HG03103 (cell line): ENCODE results near the gene HRK.
A peak's percentile ranks its signal among the peaks of the same experiment; 100 is the strongest.

ENCODE experiments used
- ATAC-seq: cut with Tn5 transposase; IDR thresholded peaks from one replicate; pipeline ENCODE4 v1.9.1; 2021; ENCODE audit warnings: low read depth; ENCODE audit not compliant: unreplicated experiment

HRK gene

DNA sequence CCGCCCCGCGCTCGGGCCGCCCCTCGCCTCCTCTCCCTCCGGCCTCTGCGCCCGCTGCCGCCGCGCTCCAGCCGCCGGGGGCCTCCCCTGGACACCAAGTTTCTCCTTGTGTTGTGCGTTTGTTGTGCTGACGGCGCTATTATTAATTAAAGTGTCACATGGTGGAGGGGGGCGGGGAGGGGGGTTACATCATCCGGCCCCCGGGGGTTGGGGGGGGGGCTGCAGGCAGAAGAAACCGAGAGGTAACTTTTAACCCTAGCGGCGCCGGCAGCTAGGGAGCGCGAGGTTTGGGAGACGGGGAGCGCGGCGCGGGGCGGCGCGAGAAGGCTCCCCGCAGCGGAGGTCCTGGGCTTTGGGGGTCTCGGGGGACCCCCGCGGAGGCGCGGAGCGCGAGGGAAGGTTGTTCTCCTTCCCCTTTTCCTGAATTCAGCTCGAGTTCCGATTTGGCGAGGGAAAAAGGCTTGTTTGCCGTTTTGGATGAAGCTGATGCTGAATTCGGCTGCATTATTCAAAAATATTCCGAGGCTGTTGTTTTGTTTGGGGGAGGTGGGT, at the start of gene HRK:
Gene HRK, minus strand, starts transcription at position 117 of the 552 bp plus-strand sequence. CDS start 134 bp downstream, outside the sequence.
- no peak for ATAC-seq

GRCh38 chr12:116929885-116930284, 48.6 kb upstream of the HRK start:
- no peak for ATAC-seq

- ATAC-seq: no peak
Measured at GRCh38 chr12:116928504-116928903, 47.3 kb upstream of the HRK start.

DNA sequence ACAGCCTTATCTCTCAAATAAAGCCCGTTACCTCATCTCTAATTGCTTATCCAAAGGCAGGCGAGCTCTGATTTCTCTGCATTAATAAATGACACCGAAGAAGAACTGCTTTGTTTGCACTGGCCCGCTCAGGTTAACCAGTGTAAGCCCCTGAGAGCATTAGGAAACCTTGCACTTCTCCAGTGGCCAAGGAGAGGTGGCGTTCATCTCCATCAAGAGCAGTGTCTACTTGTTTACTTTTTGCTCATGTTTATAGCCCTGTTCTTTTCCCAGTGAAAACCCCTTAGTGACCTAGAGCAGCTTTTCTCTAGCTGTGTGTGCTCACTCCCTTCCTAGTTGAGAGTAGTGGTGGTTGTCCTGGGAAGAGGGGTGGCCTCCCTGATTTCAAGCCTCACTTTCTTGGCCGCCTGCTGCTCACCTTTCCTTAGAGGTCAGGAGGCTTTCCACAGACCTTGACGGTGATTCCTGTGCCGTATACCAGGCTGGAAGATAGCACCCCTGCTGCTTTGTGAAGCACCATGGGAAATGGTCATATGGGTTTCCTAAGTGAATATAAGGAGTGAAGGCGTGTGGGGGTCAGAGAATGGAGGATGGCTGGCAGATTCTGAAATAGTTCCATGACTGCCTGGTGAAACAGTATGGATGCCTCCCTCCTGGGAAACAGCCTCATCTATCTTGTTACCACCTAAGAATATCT, 46.2 kb upstream of the HRK start:
- ATAC-seq: no peak

GRCh38 chr12:116926283-116927243, 45.3 kb upstream of the HRK start:
- no peak for ATAC-seq

GRCh38 chr12:116924558-116925453, 43.6 kb upstream of the HRK start:
- peak; percentile 59 for ATAC-seq

GRCh38 chr12:116922194-116922897, 41.1 kb upstream of the HRK start:
- ATAC-seq: peak; percentile 54

DNA sequence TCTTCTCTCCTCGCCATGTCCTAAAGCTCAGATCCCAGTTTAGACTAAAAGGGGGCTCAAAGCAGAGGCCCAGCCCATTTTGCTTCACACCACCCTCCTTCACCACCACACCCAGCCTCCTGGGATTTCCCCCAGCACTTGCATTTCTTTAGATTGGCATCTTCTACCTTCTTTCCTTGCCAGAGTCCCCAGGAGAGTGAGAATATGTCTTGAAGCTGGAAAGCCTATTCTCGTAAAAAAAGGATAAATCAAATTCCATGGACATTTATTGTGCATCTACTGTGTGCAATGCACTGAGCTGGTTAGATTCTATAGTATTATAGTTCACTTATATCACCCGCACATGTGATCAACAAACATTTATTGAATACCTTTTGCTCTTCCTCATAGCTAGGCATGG, 39.7 kb upstream of the HRK start:
- ATAC-seq: no peak

DNA sequence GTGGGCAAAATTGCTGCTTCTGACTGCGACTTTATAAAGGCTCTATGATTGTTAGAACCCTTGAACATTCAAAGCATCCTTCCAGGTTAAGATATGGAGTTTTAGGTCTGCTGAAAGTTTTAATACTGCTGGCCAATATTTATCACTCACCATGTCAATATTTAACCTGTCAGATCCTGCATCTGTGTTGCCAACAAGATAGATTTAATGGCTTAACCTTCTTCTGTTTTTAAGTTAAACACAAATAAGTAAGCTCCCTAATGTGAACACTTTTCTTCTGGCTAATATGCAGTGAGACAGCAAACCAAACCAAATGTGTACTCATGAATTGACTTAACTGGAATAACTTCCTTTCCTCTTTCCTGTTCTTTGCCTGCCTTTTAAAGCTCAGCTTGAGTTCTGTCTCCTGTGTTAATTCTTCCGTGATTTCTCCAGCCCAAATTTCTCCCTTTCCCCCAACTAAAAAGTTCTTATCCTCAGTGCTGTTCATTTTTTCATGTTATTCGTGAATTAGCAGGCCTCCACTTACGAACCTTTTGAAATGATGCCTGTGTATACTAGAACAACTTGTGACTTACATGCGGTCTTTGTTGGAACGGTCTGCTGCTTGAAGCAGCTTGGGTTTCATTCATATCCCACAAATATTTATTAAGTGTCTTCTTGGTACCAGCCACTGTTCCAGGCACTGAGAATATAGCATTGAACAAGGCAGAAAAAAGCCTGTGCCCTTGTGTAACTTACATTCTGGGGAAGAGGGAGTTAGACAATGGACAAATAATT, 38.7 kb upstream of the HRK start:
- ATAC-seq: no peak

GRCh38 chr12:116919247-116919661, 38.0 kb upstream of the HRK start:
- no peak for ATAC-seq

DNA sequence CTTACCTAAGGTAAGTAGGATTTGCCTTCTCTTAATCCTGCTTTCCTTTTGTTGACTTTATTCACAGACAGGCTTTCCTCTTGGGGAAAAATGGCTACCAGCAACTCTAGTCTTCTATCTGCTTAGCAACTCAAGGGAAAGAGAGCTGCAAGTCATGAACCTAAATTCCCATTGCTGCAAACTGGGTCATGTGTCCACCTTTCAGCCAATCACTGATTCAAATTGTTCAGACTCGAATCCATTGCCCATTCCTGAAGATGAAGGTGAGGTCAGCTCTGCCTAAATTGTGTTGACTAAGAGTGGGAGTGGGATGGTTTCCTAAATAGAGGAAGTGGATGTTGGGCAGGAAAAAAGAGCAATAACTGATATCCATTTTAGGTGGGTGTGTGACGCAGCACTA, 37.2 kb upstream of the HRK start:
- ATAC-seq: no peak

DNA sequence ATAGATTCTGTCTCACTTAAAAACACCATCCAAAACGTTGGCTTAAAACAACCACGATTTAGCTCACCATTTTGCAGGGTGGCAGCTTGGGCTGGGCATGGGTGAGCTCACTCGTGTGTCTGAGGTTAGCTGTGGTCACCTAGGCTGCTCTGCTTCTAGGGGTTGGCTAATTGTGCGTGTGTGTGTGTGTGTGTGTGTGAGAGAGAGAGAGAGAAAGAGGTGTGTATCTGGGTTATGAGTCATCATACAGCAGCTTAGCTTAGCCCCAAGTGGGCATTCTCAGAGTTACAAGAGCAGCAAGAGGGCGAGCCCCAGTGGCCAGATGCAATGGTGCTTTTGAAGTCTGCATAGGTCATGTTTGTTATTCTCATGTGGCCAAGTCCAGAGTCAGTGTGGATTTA, 35.5 kb upstream of the HRK start:
- ATAC-seq: peak; percentile 96

- no peak for ATAC-seq
Measured at GRCh38 chr12:116916122-116916521, 34.9 kb upstream of the HRK start.

DNA sequence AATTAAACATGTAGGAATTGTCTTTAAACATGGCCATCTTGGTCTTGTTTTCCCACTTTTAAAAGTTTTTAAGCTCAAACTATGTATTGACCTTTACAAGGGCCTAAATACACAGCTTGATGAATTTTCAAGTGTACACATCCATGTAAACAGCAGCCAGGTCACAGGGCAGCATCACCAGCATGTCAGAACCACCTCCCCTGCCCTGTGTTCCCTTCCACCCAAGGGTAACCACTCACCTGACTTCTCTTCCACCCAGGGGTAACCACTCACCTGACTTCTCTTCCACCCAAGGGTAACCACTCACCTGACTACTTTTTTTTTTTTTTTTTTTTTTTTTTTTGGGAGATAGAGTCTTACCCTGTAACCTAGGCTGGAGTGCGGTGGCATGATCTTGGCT, 34.1 kb upstream of the HRK start:
- no peak for ATAC-seq

GRCh38 chr12:116910645-116911451, 29.6 kb upstream of the HRK start, which contains the start of gene FBXW8:
FBXW8 (plus strand) TSS chr12:116910950; CDS start chr12:116911038, 88 bp downstream.
- peak; percentile 91 for ATAC-seq

- no peak for ATAC-seq
Measured at GRCh38 chr12:116910280-116910644, 29.0 kb upstream of the HRK start.

- no peak for ATAC-seq
Measured at GRCh38 chr12:116906285-116906684, 25.0 kb upstream of the HRK start.

DNA sequence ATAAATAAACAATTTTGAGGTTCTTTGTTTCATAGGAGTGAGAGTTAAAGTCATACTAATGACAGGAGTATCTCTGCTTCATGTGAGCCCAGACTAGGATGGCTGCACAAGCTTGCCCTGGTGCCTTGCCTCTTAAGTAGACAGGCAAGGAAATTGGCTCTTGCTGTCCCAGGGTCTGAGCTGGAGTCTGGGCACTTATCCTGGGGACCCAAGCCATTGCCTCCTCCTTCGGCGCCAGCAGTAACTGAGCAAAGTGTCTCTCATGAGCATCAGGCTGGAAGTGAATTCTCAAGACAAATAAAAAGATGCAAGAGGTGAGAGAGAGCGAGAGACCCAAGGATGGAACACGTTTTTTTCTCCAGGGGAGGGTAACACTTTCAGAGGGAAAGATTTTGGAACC, 22.6 kb upstream of the HRK start:
- no peak for ATAC-seq
